ENCODE measurements around the gene ARVCF. TPM values are rescaled to one million over a fixed set of nuclear protein-coding genes. Genes with fewer than 3 reads are reported as not detected.

The ARVCF gene
- total and polyA plus RNA-seq, 2 of the 8 experiments (the other 6 are each of a cell fraction or from before 2014, with no cell fraction given): 31.0 to 43.2 TPM

DNA sequence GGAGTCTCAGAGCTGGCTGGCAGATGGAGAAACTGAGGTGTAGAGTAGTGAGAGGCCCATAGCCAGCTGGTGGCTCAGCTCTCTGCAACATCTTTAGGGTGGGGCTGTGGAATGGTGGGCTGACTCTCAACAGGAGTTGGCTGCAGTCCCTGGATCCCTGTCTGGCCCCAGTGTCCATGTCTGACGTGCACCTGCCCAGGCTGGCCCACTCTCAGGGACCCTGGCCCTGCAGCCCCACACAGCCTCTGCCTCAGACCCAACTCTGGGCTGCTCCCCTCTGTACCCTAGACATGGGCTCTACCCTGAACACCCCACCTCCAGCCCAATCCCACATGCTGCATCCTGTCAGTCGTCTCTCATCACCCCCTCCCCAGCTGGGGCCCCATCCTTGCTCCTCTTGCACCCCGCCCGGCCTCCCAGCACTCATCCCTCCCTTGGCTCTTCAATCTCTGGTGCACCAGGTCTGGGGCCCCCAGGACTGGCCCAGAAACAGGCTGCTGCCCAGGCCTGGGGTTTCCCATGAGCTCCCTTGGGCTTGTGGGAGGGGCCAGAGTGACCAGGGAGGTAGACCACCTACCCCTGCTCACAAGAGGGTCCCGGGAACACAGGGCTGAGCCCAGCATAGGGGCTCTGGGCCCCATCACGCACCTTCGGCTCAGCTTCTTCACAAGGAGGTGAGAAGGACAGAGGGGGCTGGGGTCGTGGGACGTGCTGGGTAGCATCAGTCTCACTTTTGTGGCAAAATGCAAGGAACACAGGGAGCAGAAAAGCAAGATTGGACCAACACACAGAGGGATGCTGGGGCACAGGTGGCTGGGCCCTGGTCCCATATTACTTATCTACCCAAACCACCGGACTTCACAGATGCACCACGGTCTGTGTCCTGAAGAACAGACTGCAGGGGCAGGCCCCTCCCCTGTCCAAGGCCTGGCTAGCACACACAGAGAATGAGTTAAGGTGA, 31.5 kb downstream of the ARVCF start:
- Histone ChIP-seq H3K9ac (replicated peaks in 1 of 4; ENCODE audit: extremely low read depth in 1 of 4, low read depth in 3 of 4, low read length in 3 of 4) (no peak overlapping the region), H3K4me2 (ENCODE audit: insufficient read depth in 1 of 2, low read depth in 2 of 2, low read length in 2 of 2) (peak overlapping the region in 1 of 2 experiments; percentile 89; a peak in 1 of 4 replicates), H3K23me2 (ENCODE audit: low read depth, low read length) (peaks cover 4% of the 10 kb centered on the region; the same call in 1 of the 2 replicates), H3K36me3 (ENCODE audit: control insufficient read depth in 2 of 4, insufficient read depth in 4 of 4, low read length in 3 of 4) (peaks cover 2 to 14% (median 5%) of the 10 kb centered on the region in 4 experiments; a peak in 5 of 8 replicates), H2BK5ac (ENCODE audit: low read depth, low read length) (no peak overlapping the region), H3K9me3 (ENCODE audit: insufficient read depth in 2 of 2, low read depth in 1 of 2, low read length in 1 of 2) (no peaks in the 10 kb centered on the region), H3K4me1 (replicated peaks in 1 of 4; ENCODE audit: control insufficient read depth in 3 of 4, insufficient read depth in 4 of 4, low read length in 3 of 4) (peaks cover 0 to 17% (median 11%) of the 10 kb centered on the region in 4 experiments; a peak in 5 of 7 replicates), H3K27ac (ENCODE audit: low read depth, low read length) (no peak overlapping the region), H2BK15ac (ENCODE audit: low read length) (peak overlapping the region; percentile 40; the same call in 1 of the 2 replicates), H2AK5ac (ENCODE audit: low read depth, low read length) (peak overlapping the region; percentile 66; the same call in 1 of the 2 replicates), H2AFZ (ENCODE audit: low read length) (no peak overlapping the region), H3K23ac (ENCODE audit: insufficient read length) (no peak overlapping the region), H3K4me3 (ENCODE audit: extremely low read depth in 1 of 4, insufficient read depth in 2 of 4, low read depth in 3 of 4, low read length in 4 of 4) (no peak overlapping the region), H3K18ac (ENCODE audit: extremely low read depth, low read length) (no peak overlapping the region), H3K14ac (ENCODE audit: insufficient read length) (no peak overlapping the region), H3K79me1 (ENCODE audit: low read depth, low read length) (peaks cover 24% of the 10 kb centered on the region), H4K5ac (ENCODE audit: insufficient read length, low read depth, low read length) (no peak overlapping the region), H4K8ac (ENCODE audit: extremely low read depth, insufficient read depth, low read length) (peak overlapping the region; percentile 75; the same call in 1 of the 2 replicates), H4K20me1 (replicated peaks in 1 of 2; ENCODE audit: control insufficient read depth in 1 of 2, insufficient read depth in 2 of 2, low read length in 2 of 2) (peaks cover 10 to 22% of the 10 kb centered on the region in 2 experiments), H3K27me3 (replicated peaks in 1 of 4; ENCODE audit: control insufficient read depth in 3 of 4, extremely low read depth in 1 of 4, insufficient read depth in 3 of 4, low read length in 3 of 4) (no peaks in the 10 kb centered on the region), H3K79me2 (ENCODE audit: control insufficient read depth in 1 of 2, insufficient read depth in 2 of 2, low read length in 2 of 2) (peaks cover 0 to 8% of the 10 kb centered on the region in 2 experiments; a peak in 1 of 4 replicates), H3K4ac (replicated peaks; ENCODE audit: insufficient read length, low read depth, low read length) (no peak overlapping the region), H4K91ac (replicated peaks; ENCODE audit: insufficient read length, low read length) (no peak overlapping the region), H3K56ac (replicated peaks; ENCODE audit: insufficient read length, low read depth, low read length) (no peak overlapping the region), H2BK20ac (ENCODE audit: low read length) (no peak overlapping the region), H2BK120ac (replicated peaks; ENCODE audit: low read depth, low read length) (no peak overlapping the region), H2BK12ac (ENCODE audit: low read depth, low read length) (no peak overlapping the region)
- TF ChIP-seq EGR1 (IDR thresholded peaks at IDR 0.05; ENCODE audit: borderline replicate concordance, low read depth, low read length) (no peak), POU5F1 (IDR thresholded peaks at IDR 0.05; ENCODE audit: low read depth, low read length) (no peak), CHD1 (IDR thresholded peaks at IDR 0.05; ENCODE audit: low read depth, low read length) (no peak)
- TF ChIP-seq, protein P1, sequence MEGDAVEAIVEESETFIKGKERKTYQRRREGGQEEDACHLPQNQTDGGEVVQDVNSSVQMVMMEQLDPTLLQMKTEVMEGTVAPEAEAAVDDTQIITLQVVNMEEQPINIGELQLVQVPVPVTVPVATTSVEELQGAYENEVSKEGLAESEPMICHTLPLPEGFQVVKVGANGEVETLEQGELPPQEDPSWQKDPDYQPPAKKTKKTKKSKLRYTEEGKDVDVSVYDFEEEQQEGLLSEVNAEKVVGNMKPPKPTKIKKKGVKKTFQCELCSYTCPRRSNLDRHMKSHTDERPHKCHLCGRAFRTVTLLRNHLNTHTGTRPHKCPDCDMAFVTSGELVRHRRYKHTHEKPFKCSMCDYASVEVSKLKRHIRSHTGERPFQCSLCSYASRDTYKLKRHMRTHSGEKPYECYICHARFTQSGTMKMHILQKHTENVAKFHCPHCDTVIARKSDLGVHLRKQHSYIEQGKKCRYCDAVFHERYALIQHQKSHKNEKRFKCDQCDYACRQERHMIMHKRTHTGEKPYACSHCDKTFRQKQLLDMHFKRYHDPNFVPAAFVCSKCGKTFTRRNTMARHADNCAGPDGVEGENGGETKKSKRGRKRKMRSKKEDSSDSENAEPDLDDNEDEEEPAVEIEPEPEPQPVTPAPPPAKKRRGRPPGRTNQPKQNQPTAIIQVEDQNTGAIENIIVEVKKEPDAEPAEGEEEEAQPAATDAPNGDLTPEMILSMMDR (IDR thresholded peaks at IDR 0.05; ENCODE audit: control extremely low read depth in 1 of 3, insufficient read depth in 1 of 3, low read depth in 1 of 3, low read length in 3 of 3): no peak
- TF ChIP-seq, protein P2, sequence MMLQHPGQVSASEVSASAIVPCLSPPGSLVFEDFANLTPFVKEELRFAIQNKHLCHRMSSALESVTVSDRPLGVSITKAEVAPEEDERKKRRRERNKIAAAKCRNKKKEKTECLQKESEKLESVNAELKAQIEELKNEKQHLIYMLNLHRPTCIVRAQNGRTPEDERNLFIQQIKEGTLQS (IDR thresholded peaks at IDR 0.05; ENCODE audit: insufficient read depth, low read depth, low read length): no peak
- CTCF ChIA-PET (ENCODE audit: partially characterized antibody): interaction anchor here (0.7 to 5.6 kb wide), 6 partner anchors 13 to 94 kb away, joined by 3 to 58 read pairs (median 4); no protein-coding TSS in a partner anchor
- POLR2A ChIA-PET (ENCODE audit: partially characterized antibody): interaction anchor here (1.2 to 2.7 kb wide), 7 partner anchors 10 to 138 kb away, joined by 3 to 13 read pairs (median 4); no protein-coding TSS in a partner anchor
- 82% methylated on average over 11 of the region's 11 CpGs; no CpG with 5 or more reads in 1 of the 2 experiments for WGBS, 2 experiments (ENCODE audit: extremely low coverage in 1 of 2, insufficient coverage in 1 of 2, insufficient read length in 1 of 2, insufficient replicate concordance in 2 of 2, low coverage in 1 of 2, low lambda C conversion rate in 2 of 2, missing lambda C conversion rate in 1 of 2)
- no peak for FAIRE-seq
- no peak for DNase-seq (ENCODE audit: low read depth in 1 of 2, low spot score in 2 of 2)
